H1 (cell line): Measurements from ENCODE around the gene DCP1A. TPM values are rescaled to one million over a fixed set of nuclear protein-coding genes. Genes with fewer than 3 reads are reported as not detected.
"Not testable (repeated sequence)": the region's sequence is repeated elsewhere in the genome, so short reads cannot be mapped to it uniquely, and the experiment has no call there.

Experiments
- CTCF ChIA-PET: fragments of 300-600 bp; sonication (Branson Sonifier 250); formaldehyde crosslinking; loops from one replicate; lab custom pipeline; 2021; ENCODE audit not compliant: partially characterized antibody; lab: Charles Lee
- POLR2A ChIA-PET: fragments of 300-600 bp; sonication (Branson Sonifier 250); formaldehyde crosslinking; loops from one replicate; lab custom pipeline; 2021; ENCODE audit warnings: inconsistent platforms; ENCODE audit not compliant: partially characterized antibody; lab: Charles Lee
- DNase-seq, 2 experiments: peaks; one replicate each; pipeline versions ENCODE4 v3.0.0 to v3.0.0-alpha.2; 2010 to 2022; ENCODE audit warnings: low spot score in 2 of 2, low read depth in 1 of 2, mixed read lengths in 1 of 2
- FAIRE-seq: peaks from 2 replicates; lab custom pipeline; 2011; peaks lifted over from hg19 to GRCh38; lab: Jason Lieb, UNC
- H2AFZ ChIP-seq: 2 replicates; pipeline ENCODE4 v1.8.1; 2012; ENCODE audit warnings: low read length, inconsistent platforms
- H2AK5ac ChIP-seq: 2 replicates; pipeline ENCODE4 v1.6.1; 2013; ENCODE audit warnings: low read depth, low read length
- H2BK120ac ChIP-seq: replicated peaks from 2 replicates; pipeline ENCODE3; 2013; ENCODE audit warnings: low read depth, low read length, inconsistent platforms
- H2BK12ac ChIP-seq: 2 replicates; pipeline ENCODE4 v1.6.1; 2013; ENCODE audit warnings: low read depth, low read length
- H2BK15ac ChIP-seq: 2 replicates; pipeline ENCODE4 v1.6.1; 2013; ENCODE audit warnings: low read length
- H2BK20ac ChIP-seq: 2 replicates; pipeline ENCODE4 v1.6.1; 2013; ENCODE audit warnings: low read length
- H2BK5ac ChIP-seq: 2 replicates; pipeline ENCODE4 v1.6.1; 2013; ENCODE audit warnings: low read depth, low read length
- H3K14ac ChIP-seq: 2 replicates; pipeline ENCODE4 v1.6.1; 2013; ENCODE audit warnings: inconsistent platforms; ENCODE audit not compliant: insufficient read length
- H3K18ac ChIP-seq: 2 replicates; pipeline ENCODE4 v1.6.1; 2013; ENCODE audit warnings: low read length; ENCODE audit errors: extremely low read depth
- H3K23ac ChIP-seq: 2 replicates; pipeline ENCODE4 v1.6.1; 2013; ENCODE audit warnings: inconsistent platforms; ENCODE audit not compliant: insufficient read length
- H3K23me2 ChIP-seq: 2 replicates; pipeline ENCODE4 v1.6.1; 2013; ENCODE audit warnings: low read depth, low read length
- H3K27ac ChIP-seq: 2 replicates; pipeline ENCODE4 v1.6.1; 2011; ENCODE audit warnings: low read depth, low read length, inconsistent platforms
- H3K27me3 ChIP-seq, 4 experiments: replicated peaks in 1 of 4; 1 replicate in 1 of 4; 2 replicates in 3 of 4; pipeline versions ENCODE4 v1.6.1 to v1.8.1; 2011 to 2013; ENCODE audit warnings: low read length in 3 of 4, mild to moderate bottlenecking in 3 of 4, inconsistent platforms in 2 of 4, mixed read lengths in 2 of 4, moderate library complexity in 1 of 4; ENCODE audit not compliant: control insufficient read depth in 3 of 4, insufficient read depth in 3 of 4; ENCODE audit errors: extremely low read depth in 1 of 4
- H3K36me3 ChIP-seq, 4 experiments: 2 replicates each; pipeline versions ENCODE4 v1.6.1 to v1.8.1; 2011 to 2013; ENCODE audit warnings: mild to moderate bottlenecking in 4 of 4, low read length in 3 of 4, moderate library complexity in 2 of 4, control low read depth in 1 of 4, inconsistent platforms in 1 of 4; ENCODE audit not compliant: insufficient read depth in 4 of 4, control insufficient read depth in 2 of 4
- H3K4ac ChIP-seq: replicated peaks from 2 replicates; pipeline ENCODE3; 2013; ENCODE audit warnings: low read length, low read depth, mixed read lengths, inconsistent platforms; ENCODE audit not compliant: insufficient read length
- H3K4me1 ChIP-seq, 4 experiments: replicated peaks in 1 of 4; 1 replicate in 1 of 4; 2 replicates in 3 of 4; pipeline versions ENCODE4 v1.6.1 to v1.8.1; 2011 to 2013; ENCODE audit warnings: low read length in 3 of 4, inconsistent platforms in 2 of 4, mixed read lengths in 1 of 4; ENCODE audit not compliant: insufficient read depth in 4 of 4, control insufficient read depth in 3 of 4
- H3K4me2 ChIP-seq, 2 experiments: 2 replicates each; pipeline versions ENCODE4 v1.6.1 to v1.8.1; 2011 to 2013; ENCODE audit warnings: low read depth in 2 of 2, low read length in 2 of 2, control low read depth in 1 of 2, inconsistent platforms in 1 of 2, mild to moderate bottlenecking in 1 of 2; ENCODE audit not compliant: insufficient read depth in 1 of 2
- H3K4me3 ChIP-seq, 4 experiments: fragments of 200-600, 300-600 bp in 1 of 4; sonication (generic), shearing (Covaris generic), sonication (Bioruptor Twin) in 1 of 4; 2 replicates each; pipeline versions ENCODE4 v1.5.1 to v1.8.1; 2011 to 2016; ENCODE audit warnings: low read length in 4 of 4, low read depth in 3 of 4, control low read depth in 2 of 4, inconsistent platforms in 2 of 4, mild to moderate bottlenecking in 2 of 4, mixed read lengths in 1 of 4, moderate library complexity in 1 of 4; ENCODE audit not compliant: insufficient read depth in 2 of 4; ENCODE audit errors: extremely low read depth in 1 of 4
- H3K56ac ChIP-seq: replicated peaks from 2 replicates; pipeline ENCODE3; 2013; ENCODE audit warnings: low read depth, mild to moderate bottlenecking, mixed read lengths, low read length, inconsistent platforms; ENCODE audit not compliant: insufficient read length
- H3K79me1 ChIP-seq: 2 replicates; pipeline ENCODE4 v1.6.1; 2013; ENCODE audit warnings: low read depth, low read length, control low read depth
- H3K79me2 ChIP-seq, 2 experiments: 2 replicates each; pipeline versions ENCODE4 v1.6.1 to v1.8.1; 2012 to 2013; ENCODE audit warnings: low read length in 2 of 2, mild to moderate bottlenecking in 2 of 2, inconsistent platforms in 1 of 2; ENCODE audit not compliant: insufficient read depth in 2 of 2, control insufficient read depth in 1 of 2
- H3K9ac ChIP-seq, 4 experiments: replicated peaks in 1 of 4; 1 replicate in 1 of 4; 2 replicates in 3 of 4; pipeline versions ENCODE4 v1.6.1 to v1.8.1; 2011 to 2013; ENCODE audit warnings: low read depth in 3 of 4, low read length in 3 of 4, control low read depth in 2 of 4, mild to moderate bottlenecking in 2 of 4, moderate library complexity in 2 of 4, inconsistent platforms in 1 of 4; ENCODE audit errors: extremely low read depth in 1 of 4
- H3K9me3 ChIP-seq, 2 experiments: 2 replicates each; pipeline versions ENCODE4 v1.6.1 to v1.8.1; 2012 to 2013; ENCODE audit warnings: mild to moderate bottlenecking in 2 of 2, moderate library complexity in 2 of 2, control low read depth in 1 of 2, inconsistent platforms in 1 of 2, low read depth in 1 of 2, low read length in 1 of 2, mixed read lengths in 1 of 2; ENCODE audit not compliant: insufficient read depth in 2 of 2
- H4K20me1 ChIP-seq, 2 experiments: replicated peaks in 1 of 2; 2 replicates each; pipeline versions ENCODE3 to v1.8.1; 2011 to 2013; ENCODE audit warnings: inconsistent platforms in 2 of 2, low read length in 2 of 2, mild to moderate bottlenecking in 1 of 2; ENCODE audit not compliant: insufficient read depth in 2 of 2, control insufficient read depth in 1 of 2
- H4K5ac ChIP-seq: 2 replicates; pipeline ENCODE4 v1.6.1; 2013; ENCODE audit warnings: low read length, low read depth, mixed read lengths, inconsistent platforms; ENCODE audit not compliant: insufficient read length
- H4K8ac ChIP-seq: 2 replicates; pipeline ENCODE4 v1.8.0; 2013; ENCODE audit warnings: mild to moderate bottlenecking, moderate library complexity, low read length, inconsistent platforms; ENCODE audit not compliant: insufficient read depth; ENCODE audit errors: extremely low read depth
- H4K91ac ChIP-seq: replicated peaks from 2 replicates; pipeline ENCODE3; 2013; ENCODE audit warnings: low read length, mixed read lengths, inconsistent platforms; ENCODE audit not compliant: insufficient read length
- EZH2 ChIP-seq: fragments of 200-600 bp; sonication (generic); IDR thresholded peaks from 2 replicates; pipeline ENCODE4 v1.7.1; 2012; ENCODE audit warnings: low read depth, mild to moderate bottlenecking, moderate library complexity, low read length, inconsistent platforms; ENCODE audit not compliant: severe bottlenecking
- GABPA ChIP-seq: IDR thresholded peaks from 2 replicates; pipeline ENCODE4 v1.6.1; 2011; ENCODE audit warnings: mild to moderate bottlenecking, low read length, moderate library complexity, borderline replicate concordance; ENCODE audit not compliant: insufficient read depth
- JUN ChIP-seq: IDR thresholded peaks from 2 replicates; pipeline ENCODE4 v1.6.1; 2011; ENCODE audit warnings: low read depth, mild to moderate bottlenecking, improper control_type of control experiment, low read length
- JUND ChIP-seq: IDR thresholded peaks from 2 replicates; pipeline ENCODE4 v1.6.1; 2011; ENCODE audit warnings: mild to moderate bottlenecking, improper control_type of control experiment, low read length
- KDM5A ChIP-seq: fragments of 200-600 bp; IDR thresholded peaks from 2 replicates; pipeline ENCODE4 v1.7.1; 2012; ENCODE audit warnings: mild to moderate bottlenecking, low read length, inconsistent platforms, mixed read lengths
- MAX ChIP-seq: IDR thresholded peaks from 2 replicates; pipeline ENCODE4 v1.6.1; 2012; ENCODE audit warnings: inconsistent platforms
- POLR2AphosphoS5 ChIP-seq: IDR thresholded peaks from 2 replicates; pipeline ENCODE4 v1.6.1; 2011; ENCODE audit warnings: low read depth, low read length
- RAD21 ChIP-seq, 2 experiments: IDR thresholded peaks in 1 of 2; conservative IDR thresholded peaks in 1 of 2; 2 replicates each; pipeline ENCODE4 v1.6.1; 2011; ENCODE audit warnings: low read depth in 2 of 2, low read length in 2 of 2, improper control_type of control experiment in 1 of 2, inconsistent platforms in 1 of 2, mild to moderate bottlenecking in 1 of 2, moderate library complexity in 1 of 2
- SAP30 ChIP-seq: fragments of 300-600 bp; sonication (generic); IDR thresholded peaks from 2 replicates; pipeline ENCODE4 v1.7.1; 2012; ENCODE audit warnings: low read length, moderate library complexity, mild to moderate bottlenecking, inconsistent platforms; ENCODE audit not compliant: insufficient read depth, insufficient replicate concordance
- SIRT6 ChIP-seq: IDR thresholded peaks from one replicate; pipeline ENCODE4 v1.7.1; 2012; ENCODE audit warnings: low read length, inconsistent platforms
- TAF1 ChIP-seq: IDR thresholded peaks from 2 replicates; pipeline ENCODE4 v1.6.1; 2011; ENCODE audit warnings: mild to moderate bottlenecking, low read depth, low read length
- WGBS, 2 experiments: shearing (Covaris generic) in 1 of 2; methylation state at CpG; one replicate each; pipeline versions ENCODE4 v1.1.6 to v1.1.7; 2013 to 2015; ENCODE audit warnings: low lambda C conversion rate in 2 of 2, mixed read lengths in 2 of 2, inconsistent platforms in 1 of 2, low coverage in 1 of 2, missing lambda C conversion rate in 1 of 2; ENCODE audit not compliant: insufficient replicate concordance in 2 of 2, insufficient coverage in 1 of 2, insufficient read length in 1 of 2; ENCODE audit errors: extremely low coverage in 1 of 2, missing lambda C conversion rate in 1 of 2; 5-methylcytosine and 5-hydroxymethylcytosine counted together
- polyA plus RNA-seq, 7 experiments: library from polyadenylated mRNA; depleted of rRNA in 3 of 7; stranded (reverse) in 5 of 7; unstranded in 2 of 7; fragments of >200 nt in 5 of 7; fragments of 200-250 nt in 2 of 7; gene quantifications; 1 replicate in 5 of 7; 2 replicates in 1 of 7; 4 replicates in 1 of 7; pipeline versions ENCODE4 v1.2.1 to v1.2.3, GENCODE V29; 2011 to 2013; ENCODE audit warnings: missing spikeins in 2 of 7, mixed read lengths in 2 of 7
- total RNA-seq: library from RNA; stranded (reverse); fragmentation: NEBNext Ultra II Directional; extraction: Animal tissue kit (Norgen Biotek cat#: 25700); gene quantifications from 2 replicates; pipeline ENCODE4 v1.2.1, GENCODE V29; 2021

Gene DCP1A
- total and polyA plus RNA-seq, 2 of the 8 experiments (the other 6 are each of a cell fraction or from before 2014, with no cell fraction given), result 13.2 to 15.9 TPM

- TF ChIP-seq RAD21 (IDR thresholded peaks at IDR 0.05 in 1 of 2, conservative IDR thresholded peaks at IDR 0.05 in 1 of 2; ENCODE audit: low read depth in 2 of 2, low read length in 2 of 2), result no peak
- no peak for TF ChIP-seq SIRT6
- TF ChIP-seq SAP30, result no peak
- no peak for TF ChIP-seq GABPA
- no peak for TF ChIP-seq TAF1
- TF ChIP-seq POLR2AphosphoS5, result no peak
- TF ChIP-seq MAX, result no peak
- TF ChIP-seq EZH2, result no peak
- no peak for TF ChIP-seq JUND
- no peak for TF ChIP-seq KDM5A
- TF ChIP-seq JUN, result no peak
Observed at GRCh38 chr3:53328746-53329145, 18.6 kb downstream of the DCP1A start (continued).

- peaks cover 3 to 29% of the 10 kb centered on the region in 2 experiments; a peak in 1 of 4 replicates for H3K79me2 ChIP-seq
- 69% methylated on average over 5 of the region's 6 CpGs; no CpG with 5 or more reads in 1 of the 2 experiments for WGBS, 2 experiments
- FAIRE-seq, result not testable (repeated sequence)
Observed at GRCh38 chr3:53327986-53328385, 19.4 kb downstream of the DCP1A start.

More at GRCh38 chr3:53327986-53328385, 19.4 kb downstream of the DCP1A start:
- H4K8ac ChIP-seq, H3K79me1 ChIP-seq, H3K9ac ChIP-seq, H2AK5ac ChIP-seq, H3K14ac ChIP-seq, H3K4me2 ChIP-seq, H3K56ac ChIP-seq, H3K23me2 ChIP-seq, H2BK12ac ChIP-seq, H3K4ac ChIP-seq, H4K91ac ChIP-seq, H2BK20ac ChIP-seq, H3K18ac ChIP-seq, H4K5ac ChIP-seq, H2BK15ac ChIP-seq, H2BK120ac ChIP-seq, H4K20me1 ChIP-seq, H3K9me3 ChIP-seq, POLR2A ChIA-PET, H3K4me1 ChIP-seq, H3K27me3 ChIP-seq, DNase-seq, H3K4me3 ChIP-seq, H3K27ac ChIP-seq, H2BK5ac ChIP-seq, H3K23ac ChIP-seq, H2AFZ ChIP-seq: not testable (repeated sequence)
- H3K36me3 ChIP-seq, result peaks cover 0 to 19% (median 10%) of the 10 kb centered on the region in 4 experiments; a peak in 7 of 8 replicates
- CTCF ChIA-PET, result interaction anchor here (0.6 kb wide), 1 partner anchor 48 kb away, joined by 3 read pairs; no protein-coding TSS in a partner anchor
